DOHH2 (cell line): ENCODE measurements around the gene TRIM45.

Source experiments
- H3F3A ChIP-seq: fragments of 200-600 bp; sonication (generic), shearing (Covaris generic); 2 replicates; pipeline ENCODE4 v1.6.0; 2016; ENCODE audit warnings: antibody characterized with exemption, mild to moderate bottlenecking; ENCODE audit not compliant: control insufficient read depth, insufficient read depth
- H3K27ac ChIP-seq: fragments of 200-600 bp; sonication (generic); 2 replicates; pipeline ENCODE4 v1.5.1; 2014; ENCODE audit warnings: low read depth, mild to moderate bottlenecking, low read length, moderate library complexity
- H3K27me3 ChIP-seq: fragments of 200-600 bp; sonication (generic); 2 replicates; pipeline ENCODE4 v1.6.1; 2014; ENCODE audit warnings: mild to moderate bottlenecking, low read length, mixed read lengths; ENCODE audit not compliant: control insufficient read depth
- H3K36me3 ChIP-seq: fragments of 200-600 bp; sonication (generic); 2 replicates; pipeline ENCODE4 v1.6.1; 2014; ENCODE audit warnings: mild to moderate bottlenecking, low read length, moderate library complexity, mixed read lengths; ENCODE audit not compliant: control insufficient read depth
- H3K4me1 ChIP-seq: fragments of 200-600 bp; sonication (generic); 2 replicates; pipeline ENCODE4 v1.6.1; 2014; ENCODE audit warnings: mild to moderate bottlenecking, low read length, mixed read lengths; ENCODE audit not compliant: control insufficient read depth
- H3K4me2 ChIP-seq: fragments of 200-600 bp; sonication (generic); 2 replicates; pipeline ENCODE4 v1.6.0; 2014; ENCODE audit warnings: mild to moderate bottlenecking, low read length, moderate library complexity
- H3K4me3 ChIP-seq: fragments of 200-600 bp; sonication (generic); 2 replicates; pipeline ENCODE4 v1.5.1; 2014; ENCODE audit warnings: mild to moderate bottlenecking, low read length, mixed read lengths
- H3K79me2 ChIP-seq: fragments of 200-600 bp; sonication (generic); 2 replicates; pipeline ENCODE4 v1.6.1; 2014; ENCODE audit warnings: mild to moderate bottlenecking, low read length, mixed read lengths; ENCODE audit not compliant: control insufficient read depth
- H3K9me2 ChIP-seq: fragments of 200-600 bp; sonication (generic); replicated peaks from 2 replicates; pipeline ENCODE4 v1.6.1; 2014; ENCODE audit warnings: mild to moderate bottlenecking, low read length, mixed read lengths; ENCODE audit not compliant: control insufficient read depth
- H3K9me3 ChIP-seq: fragments of 200-600 bp; sonication (generic); 2 replicates; pipeline ENCODE4 v1.6.1; 2014; ENCODE audit warnings: antibody characterized with exemption, low read length, mixed read lengths; ENCODE audit not compliant: control insufficient read depth, insufficient read depth
- H4K20me1 ChIP-seq: fragments of 200-600 bp; sonication (generic); 2 replicates; pipeline ENCODE4 v1.6.0; 2014; ENCODE audit warnings: low read depth, mild to moderate bottlenecking, antibody characterized with exemption, low read length, moderate library complexity; ENCODE audit not compliant: control insufficient read depth, insufficient read depth
- CTCF ChIP-seq: fragments of 200-600 bp; sonication (generic); IDR thresholded peaks from one replicate; pipeline ENCODE4 v1.5.1; 2014; ENCODE audit warnings: antibody characterized with exemption, mild to moderate bottlenecking, low read depth, low read length; ENCODE audit not compliant: poor library complexity, severe bottlenecking
- EZH2phosphoT487 ChIP-seq: fragments of 200-600 bp; sonication (generic); IDR thresholded peaks from 2 replicates; pipeline ENCODE4 v1.6.1; 2017; ENCODE audit warnings: borderline replicate concordance, mild to moderate bottlenecking, antibody characterized with exemption, low read length, moderate library complexity, mixed read lengths

TRIM45 gene

GRCh38 chr1:117101334-117101733, 20.2 kb downstream of the TRIM45 start:
- no peaks in the 10 kb centered on the region for H3K79me2 ChIP-seq
- TF ChIP-seq EZH2phosphoT487 (no peak), CTCF (no peak)
- no peaks in the 10 kb centered on the region for H3K9me2 ChIP-seq
- H3K9me3 ChIP-seq = no peaks in the 10 kb centered on the region
- no peak overlapping the region for H3K4me2 ChIP-seq
- no peaks in the 10 kb centered on the region for H3K4me1 ChIP-seq
- no peak overlapping the region for H3K4me3 ChIP-seq
- H4K20me1 ChIP-seq = no peaks in the 10 kb centered on the region
- no peaks in the 10 kb centered on the region for H3F3A ChIP-seq
- peaks cover 86% of the 10 kb centered on the region for H3K36me3 ChIP-seq
- no peak overlapping the region for H3K27ac ChIP-seq
- H3K27me3 ChIP-seq = no peaks in the 10 kb centered on the region

- H3K27me3 ChIP-seq = no peaks in the 10 kb centered on the region
- no peaks in the 10 kb centered on the region for H3F3A ChIP-seq
- peaks cover 5% of the 10 kb centered on the region for H3K4me1 ChIP-seq
- no peak overlapping the region for H3K27ac ChIP-seq
- H3K4me3 ChIP-seq = no peak overlapping the region
- H3K79me2 ChIP-seq = no peaks in the 10 kb centered on the region
- TF ChIP-seq EZH2phosphoT487 (no peak), CTCF (no peak)
- H3K4me2 ChIP-seq = no peak overlapping the region
- no peaks in the 10 kb centered on the region for H3K9me2 ChIP-seq
- H4K20me1 ChIP-seq = no peaks in the 10 kb centered on the region
- H3K36me3 ChIP-seq = peaks cover 100% of the 10 kb centered on the region
- no peaks in the 10 kb centered on the region for H3K9me3 ChIP-seq
These were observed 23.2 kb downstream of the TRIM45 start for GRCh38 chr1:117098287-117098890.

- no peaks in the 10 kb centered on the region for H3K9me3 ChIP-seq
- H3K4me2 ChIP-seq = no peak overlapping the region
- TF ChIP-seq CTCF = no peak
- TF ChIP-seq EZH2phosphoT487 = no peak
- H3K4me1 ChIP-seq = peaks cover 5% of the 10 kb centered on the region
- no peaks in the 10 kb centered on the region for H3K9me2 ChIP-seq
- no peak overlapping the region for H3K4me3 ChIP-seq
- H3F3A ChIP-seq = no peaks in the 10 kb centered on the region
- H3K79me2 ChIP-seq = no peaks in the 10 kb centered on the region
- H4K20me1 ChIP-seq = no peaks in the 10 kb centered on the region
- no peaks in the 10 kb centered on the region for H3K27me3 ChIP-seq
- H3K36me3 ChIP-seq = peaks cover 100% of the 10 kb centered on the region
- no peak overlapping the region for H3K27ac ChIP-seq
These were observed 24.1 kb downstream of the TRIM45 start for GRCh38 chr1:117097443-117097842.

- H3K36me3 ChIP-seq = peaks cover 100% of the 10 kb centered on the region
These were observed 24.6 kb downstream of the TRIM45 start for GRCh38 chr1:117096951-117097408.

More at GRCh38 chr1:117096951-117097408, 24.6 kb downstream of the TRIM45 start:
- no peaks in the 10 kb centered on the region for H4K20me1 ChIP-seq
- H3K9me3 ChIP-seq = no peaks in the 10 kb centered on the region
- TF ChIP-seq EZH2phosphoT487 = no peak
- no peak for TF ChIP-seq CTCF
- no peak overlapping the region for H3K4me3 ChIP-seq
- H3K4me2 ChIP-seq = no peak overlapping the region
- no peaks in the 10 kb centered on the region for H3K27me3 ChIP-seq
- no peaks in the 10 kb centered on the region for H3K9me2 ChIP-seq
- H3K79me2 ChIP-seq = no peaks in the 10 kb centered on the region
- H3F3A ChIP-seq = no peaks in the 10 kb centered on the region
- H3K4me1 ChIP-seq = peaks cover 5% of the 10 kb centered on the region
- H3K27ac ChIP-seq = no peak overlapping the region
